SK-N-DZ (cell line): ENCODE results near the gene SUSD1.
"Not testable (repeated sequence)": the region's sequence is repeated elsewhere in the genome, so short reads cannot be mapped to it uniquely, and the experiment has no call there.

Experiments used
- DNase-seq: peaks from one replicate; pipeline ENCODE4 v3.0.0-alpha.2; 2015; ENCODE audit warnings: low spot score

Gene SUSD1

DNA sequence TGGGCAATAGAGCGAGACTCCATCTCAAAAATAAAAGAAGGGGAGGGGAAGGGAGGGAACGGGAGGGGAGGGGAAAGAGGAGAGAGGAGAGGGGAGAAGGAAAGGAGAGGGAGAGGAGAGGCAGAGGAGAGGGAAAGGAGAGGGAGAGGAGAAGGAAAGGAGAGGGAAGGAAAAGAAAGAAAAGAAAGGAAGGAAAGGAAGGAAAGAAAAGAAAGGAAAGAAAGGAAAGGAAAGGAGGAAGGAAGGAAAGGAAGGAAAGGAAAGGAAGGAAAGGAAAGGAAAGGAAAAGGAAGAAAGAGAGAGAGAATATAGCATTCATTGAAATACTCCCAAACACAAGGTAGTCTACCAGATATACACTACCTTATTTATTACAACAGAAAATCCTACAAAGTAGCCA is 44.8 kb downstream of the SUSD1 start:
- no peak for DNase-seq

DNA sequence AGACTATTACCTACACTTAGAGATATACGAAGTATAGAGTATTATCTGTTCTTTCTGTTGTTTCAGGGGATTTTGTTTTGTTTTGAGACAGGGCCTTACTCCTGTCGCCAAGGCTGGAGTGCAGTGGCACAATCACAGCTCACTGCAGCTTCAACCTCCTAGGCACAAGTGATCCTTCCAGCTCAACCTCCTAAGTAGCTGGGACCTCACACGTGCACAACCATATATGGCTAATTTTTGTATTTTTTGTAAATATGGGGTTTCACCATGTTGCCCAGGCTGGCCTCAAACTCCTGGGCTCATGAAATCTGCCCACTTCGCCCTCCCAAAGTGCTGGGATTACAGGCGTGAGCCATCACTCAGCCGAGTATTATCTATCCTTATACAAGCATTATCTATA is 45.9 kb downstream of the SUSD1 start:
- DNase-seq: no peak

DNA sequence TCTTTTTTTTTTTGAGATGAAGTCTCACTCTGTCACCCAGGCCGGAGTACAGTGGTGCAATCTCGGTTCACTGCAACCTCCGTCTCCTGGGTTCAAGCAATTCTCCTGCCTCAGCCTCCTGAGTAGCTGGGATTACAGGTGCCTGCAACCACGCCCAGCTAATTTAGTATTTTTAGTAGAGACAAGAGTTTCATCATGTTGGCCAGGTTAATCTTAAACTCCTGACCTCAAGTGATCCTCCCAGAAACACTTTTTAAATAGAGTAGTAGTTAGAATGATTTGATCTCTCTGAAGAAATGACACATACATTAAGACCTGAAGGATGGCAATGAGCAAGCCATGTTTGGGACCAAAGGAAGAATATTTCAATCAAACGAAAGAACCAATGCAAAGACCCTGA is 46.7 kb downstream of the SUSD1 start:
- DNase-seq: not testable (repeated sequence)

DNA sequence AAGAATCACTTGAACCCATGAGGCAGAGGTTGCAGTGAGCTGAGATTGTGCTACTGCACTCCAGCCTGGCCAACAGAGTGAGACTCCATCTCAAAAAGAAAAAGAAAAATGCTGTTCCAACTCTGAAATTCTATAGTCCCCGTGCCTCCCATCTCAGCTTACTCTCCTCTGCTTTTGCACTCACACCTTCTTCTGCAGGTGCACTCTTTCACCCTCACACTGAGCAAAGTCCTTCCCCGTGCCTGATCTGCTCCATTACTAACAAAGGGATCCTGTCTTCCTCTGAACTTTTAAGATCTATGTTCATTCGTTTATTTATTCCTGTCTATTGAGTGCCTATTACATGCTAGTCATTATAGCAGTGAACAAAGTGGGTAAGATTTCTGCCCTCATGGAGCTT is 47.8 kb downstream of the SUSD1 start:
- no peak for DNase-seq

DNA sequence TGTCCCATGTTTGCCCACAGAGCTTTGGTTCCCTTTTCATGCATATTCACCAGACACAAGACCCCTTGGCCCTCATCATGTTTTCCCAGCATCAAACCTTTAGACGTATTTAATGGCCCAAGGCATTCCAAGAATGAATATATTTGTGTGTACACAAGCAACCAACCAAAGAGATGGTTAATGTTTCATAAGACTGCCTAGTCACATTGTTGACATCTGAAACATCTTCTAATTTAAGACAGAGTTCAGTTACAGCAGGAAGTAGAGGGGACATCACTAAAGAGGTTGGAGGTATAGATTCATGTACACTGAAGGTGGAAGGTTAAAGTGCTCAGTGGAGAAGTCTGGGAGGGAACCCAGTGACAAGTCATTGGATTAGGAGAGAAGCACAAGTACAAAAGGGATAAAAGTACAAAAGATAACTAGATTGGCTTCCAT is 49.1 kb downstream of the SUSD1 start:
- no peak for DNase-seq

DNA sequence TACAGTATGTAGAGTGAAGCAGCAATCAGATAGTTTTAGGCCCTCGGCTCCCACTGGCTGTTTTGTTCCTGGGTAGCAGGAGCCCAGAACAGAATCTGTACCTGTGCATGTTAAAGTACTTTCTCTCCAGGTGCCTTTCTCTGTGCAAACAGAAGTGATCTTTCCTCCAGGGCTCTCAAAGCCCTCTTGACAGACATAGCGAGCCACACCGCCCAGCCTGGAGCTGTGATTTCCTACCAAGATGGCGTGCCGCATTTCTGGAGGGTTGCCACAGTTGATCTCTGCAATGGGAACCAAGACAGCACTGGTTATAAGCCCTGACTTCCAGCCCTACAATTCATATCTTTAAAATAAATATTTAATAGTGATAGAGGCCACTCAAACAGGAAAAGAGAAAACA is 50.9 kb downstream of the SUSD1 start:
- DNase-seq: no peak

DNA sequence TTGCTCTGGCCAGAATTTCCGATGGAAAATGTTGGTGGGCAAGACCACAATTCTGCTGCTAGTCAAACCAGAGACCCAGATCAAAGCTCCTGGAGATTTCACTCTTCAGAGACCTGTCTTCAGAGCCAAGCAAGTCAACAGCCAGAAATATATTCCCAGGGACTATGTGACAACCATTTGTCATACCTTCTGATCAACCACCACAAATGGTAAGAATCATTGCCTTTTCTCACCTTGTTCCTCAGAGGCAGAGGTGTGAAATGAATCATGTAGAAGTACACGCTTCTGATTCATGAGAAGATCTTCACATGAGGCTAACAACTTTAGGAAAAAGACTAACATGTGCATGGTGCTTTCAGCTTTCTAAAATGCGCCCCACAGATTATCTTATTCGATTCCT is 53.5 kb downstream of the SUSD1 start:
- no peak for DNase-seq

DNA sequence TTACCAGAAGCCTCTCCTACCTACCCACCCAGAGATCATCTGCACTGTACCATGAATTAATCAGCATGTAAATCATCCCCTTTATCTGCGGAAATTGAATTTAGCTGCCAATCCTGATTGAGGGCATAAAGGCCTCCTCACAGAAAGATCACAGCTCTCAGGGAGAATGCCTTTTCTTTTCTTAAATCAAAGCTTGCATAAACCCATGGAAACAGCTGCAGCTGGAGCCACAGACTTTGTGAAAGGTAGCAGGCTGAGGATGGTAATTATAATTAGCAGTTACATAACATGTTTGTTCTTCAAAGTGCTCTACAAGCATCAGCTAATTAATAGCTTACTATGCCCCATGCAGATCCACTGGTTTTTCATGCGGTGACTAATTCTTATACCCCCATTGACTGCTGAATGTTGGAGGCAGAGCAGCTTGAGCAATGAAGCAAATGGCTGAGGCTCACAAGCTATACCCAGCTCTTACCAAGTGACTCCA is 54.6 kb downstream of the SUSD1 start:
- DNase-seq: peak; percentile 74

DNA sequence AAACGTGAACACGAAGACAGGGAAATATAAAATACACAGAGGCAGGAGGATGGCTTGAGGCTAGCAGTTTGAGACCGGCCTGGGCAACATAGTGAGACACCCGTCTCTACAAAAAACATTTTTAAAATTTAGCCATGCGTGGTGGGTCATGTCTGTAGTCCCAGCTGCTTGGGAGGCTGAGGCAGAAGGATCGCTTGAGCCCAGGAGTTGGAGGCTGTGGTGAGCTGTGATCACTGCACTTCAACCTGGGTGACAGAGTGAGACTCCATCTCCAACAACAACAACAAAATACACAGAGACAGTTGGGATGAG is 55.1 kb downstream of the SUSD1 start:
- DNase-seq: no peak

DNA sequence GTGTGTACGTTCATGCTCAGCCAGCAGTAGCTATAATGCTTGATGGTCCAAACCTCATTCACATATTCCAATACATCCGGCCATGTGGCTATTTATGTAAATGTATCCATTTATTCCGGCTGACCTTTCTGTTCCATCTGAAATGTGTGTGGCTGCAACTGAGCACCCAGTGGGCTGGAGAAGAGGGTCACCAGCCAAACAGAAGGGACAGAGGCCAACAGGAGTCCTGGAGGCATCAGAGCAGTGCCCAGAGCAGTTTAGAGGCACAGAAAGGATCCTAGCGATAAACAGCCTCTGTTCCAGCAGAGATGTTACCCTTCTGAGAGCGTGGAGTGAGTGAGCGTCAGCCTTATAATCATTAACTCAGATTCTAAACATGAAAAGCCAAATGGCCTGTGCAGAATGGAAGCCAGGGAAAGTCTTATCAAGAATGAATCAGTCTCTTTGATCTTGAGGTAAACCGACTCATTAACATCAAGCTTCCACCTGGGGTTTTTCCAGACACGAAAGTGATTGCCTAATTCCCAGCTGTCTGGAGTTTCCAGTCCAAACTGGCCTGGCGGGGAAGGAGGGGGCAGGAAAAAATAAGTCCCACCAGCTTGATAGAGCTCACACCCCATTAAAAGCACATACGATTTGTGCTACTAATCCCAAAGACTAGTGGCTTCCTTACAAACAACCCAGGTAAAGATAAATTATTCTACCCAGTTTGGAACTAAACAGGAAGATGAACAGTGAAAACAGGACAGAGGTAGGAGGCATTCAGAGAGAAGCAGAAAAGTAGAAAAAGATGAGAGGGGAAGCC is 55.7 kb downstream of the SUSD1 start:
- peak; percentile 73 for DNase-seq

DNA sequence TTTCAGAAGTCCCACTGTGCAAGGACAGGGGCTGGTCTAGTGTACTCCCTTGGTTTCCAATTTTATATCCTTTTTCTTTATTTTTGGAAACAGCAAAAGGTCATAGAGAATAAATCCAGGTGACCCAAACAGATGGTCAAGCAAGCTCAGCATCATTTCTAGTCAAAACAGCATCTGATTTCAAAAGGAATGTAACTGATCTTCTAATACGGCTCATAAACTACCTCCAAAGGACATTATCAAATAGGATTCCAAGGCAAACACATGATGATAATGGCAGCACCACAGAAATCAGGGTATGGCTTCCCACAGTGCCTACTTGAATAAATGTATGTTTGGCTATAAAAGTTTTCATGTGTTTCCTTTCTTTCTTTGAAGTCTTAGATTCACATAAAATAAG is 57.1 kb downstream of the SUSD1 start:
- no peak for DNase-seq

DNA sequence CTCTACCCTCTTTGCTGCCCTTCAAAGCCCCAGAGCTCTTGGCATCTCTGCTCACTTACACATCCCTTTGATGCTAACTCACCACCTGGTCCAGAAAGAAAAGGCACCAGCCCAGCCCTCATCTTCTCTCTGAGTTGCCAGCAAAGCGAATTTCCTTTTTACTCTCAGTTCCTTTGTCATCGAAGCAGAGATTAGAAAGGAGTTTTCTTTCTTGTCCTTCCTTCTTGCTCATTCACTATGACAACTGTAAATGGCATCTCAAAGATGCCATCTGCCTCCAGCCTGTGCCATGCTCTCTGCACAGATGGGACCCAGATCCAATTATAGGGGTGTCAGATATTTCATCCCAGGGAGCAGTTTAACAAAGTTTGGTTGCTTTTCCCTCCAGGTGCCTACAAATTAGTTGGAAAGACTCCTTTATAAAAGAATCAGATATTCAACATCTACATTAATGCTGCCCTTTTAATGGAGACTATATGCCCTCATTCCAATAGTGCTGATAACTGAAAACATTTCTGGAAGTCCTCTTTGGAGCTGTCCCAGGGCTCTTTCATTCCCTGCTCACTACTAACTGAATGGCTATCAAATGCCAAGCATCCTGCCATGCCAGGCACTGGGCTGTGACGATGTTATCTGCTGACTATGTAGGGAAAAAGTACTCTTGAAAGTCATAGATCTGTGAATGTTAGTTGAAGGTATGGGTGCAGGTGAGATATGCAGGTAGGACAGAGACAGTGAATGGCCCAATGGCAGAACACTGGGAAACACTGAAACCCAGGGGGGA is 58.9 kb downstream of the SUSD1 start:
- no peak for DNase-seq

DNA sequence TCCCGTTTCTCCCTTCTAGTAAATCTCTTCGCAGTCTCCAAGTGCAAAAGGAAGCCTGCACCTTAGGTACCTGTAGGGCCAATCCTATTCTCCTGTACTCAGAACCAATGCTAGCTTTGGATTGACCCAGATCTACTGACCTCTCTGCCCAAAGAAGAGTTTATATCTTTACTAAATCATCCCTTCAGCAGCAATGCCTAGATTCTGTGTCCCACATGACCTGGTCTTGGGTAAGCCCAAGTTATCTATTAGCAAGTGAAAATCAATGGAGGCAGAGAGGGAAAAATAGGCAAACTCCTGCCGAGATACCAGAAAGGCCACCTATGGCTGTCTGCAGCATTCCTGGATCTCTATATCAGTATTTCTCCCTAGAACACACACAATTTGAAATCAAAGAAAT is 60.0 kb downstream of the SUSD1 start:
- DNase-seq: no peak

DNA sequence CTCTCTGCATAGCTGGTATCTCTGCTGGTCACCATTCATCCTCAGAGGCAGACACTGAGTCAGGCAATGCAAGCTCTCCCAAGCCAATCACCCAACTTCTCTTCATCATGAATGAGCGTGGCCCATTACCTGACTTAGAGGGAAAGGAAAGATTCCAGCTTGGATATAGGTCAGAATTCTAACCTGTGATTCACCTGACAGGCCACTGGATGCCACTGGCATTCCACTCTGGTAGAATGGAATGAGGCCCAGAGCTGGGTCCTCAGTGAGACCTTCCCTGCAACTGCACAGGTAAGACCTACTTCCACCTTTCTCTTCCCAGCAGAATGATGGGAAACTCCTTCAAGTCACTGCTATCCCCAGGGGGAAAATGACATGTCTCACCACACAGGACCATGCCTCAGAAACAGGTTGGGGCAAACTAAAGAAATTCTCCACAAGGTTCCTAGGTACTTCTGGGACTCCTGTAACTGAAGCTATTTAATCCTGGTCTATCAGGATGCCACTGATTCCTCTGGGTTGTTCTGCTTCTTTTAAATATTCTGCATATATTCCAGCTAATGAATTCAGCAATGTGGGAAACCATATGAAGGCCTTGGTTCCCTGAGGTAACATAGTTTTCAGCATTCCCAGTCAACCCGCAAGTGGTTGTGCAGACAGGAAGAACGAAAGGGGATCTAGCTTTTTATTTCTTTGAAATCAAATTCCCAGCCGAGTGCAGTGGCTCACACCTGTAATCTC is 62.0 kb downstream of the SUSD1 start:
- DNase-seq: peak; percentile 11

DNA sequence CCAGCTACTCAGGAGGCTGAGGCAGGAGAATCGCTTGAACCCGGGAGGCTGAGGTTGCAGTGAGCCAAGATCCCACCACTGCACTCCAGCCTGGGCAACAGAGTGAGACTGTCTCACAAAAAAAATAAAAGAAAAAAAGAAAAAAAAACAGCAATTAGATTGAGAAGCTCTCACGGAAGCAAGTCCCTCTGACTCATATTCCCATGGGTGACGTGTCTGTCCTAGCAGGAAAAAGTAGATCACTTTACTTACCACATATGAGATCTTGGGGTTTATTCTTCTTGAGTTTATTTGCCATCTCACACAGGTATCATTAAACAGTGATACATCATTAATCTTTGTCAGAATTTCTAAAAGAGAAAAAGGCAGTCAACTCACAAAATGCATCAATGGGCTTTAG is 62.6 kb downstream of the SUSD1 start:
- no peak for DNase-seq

DNA sequence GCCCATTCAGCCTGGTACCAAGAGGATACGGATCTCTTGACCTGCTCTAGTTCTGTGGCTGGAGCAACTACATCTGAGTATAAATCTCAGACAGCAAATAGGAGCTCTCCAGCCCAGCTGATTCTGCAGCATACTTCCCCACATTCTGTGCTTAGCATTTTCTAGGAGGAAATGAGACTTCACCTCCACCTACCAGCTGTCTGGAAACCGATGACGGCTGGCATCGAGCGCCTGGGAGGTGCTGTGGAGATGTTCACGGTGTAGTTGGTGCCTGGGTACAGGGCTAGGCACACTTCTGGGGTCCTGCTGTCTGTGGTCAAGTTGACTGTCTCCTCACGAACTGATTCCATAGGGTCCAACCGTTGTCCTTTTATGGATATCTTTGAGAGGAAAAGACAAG is 63.6 kb downstream of the SUSD1 start:
- no peak for DNase-seq

DNA sequence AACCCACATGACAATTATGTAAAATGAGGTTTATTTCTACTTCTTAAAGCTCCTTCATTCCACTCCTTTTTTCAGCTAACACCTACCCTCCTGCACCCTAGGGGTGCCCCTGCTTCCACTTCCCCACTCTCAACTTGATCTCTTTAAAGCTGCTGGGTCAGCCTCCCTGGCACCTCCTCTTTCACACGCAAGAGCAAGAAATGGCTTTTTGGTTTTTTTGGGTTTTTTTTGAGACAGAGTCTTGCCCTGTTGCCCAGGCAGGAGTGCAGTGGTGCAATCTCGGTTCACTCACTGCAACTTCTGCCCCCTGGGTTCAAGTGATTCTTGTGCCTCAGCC is 64.4 kb downstream of the SUSD1 start:
- DNase-seq: no peak

DNA sequence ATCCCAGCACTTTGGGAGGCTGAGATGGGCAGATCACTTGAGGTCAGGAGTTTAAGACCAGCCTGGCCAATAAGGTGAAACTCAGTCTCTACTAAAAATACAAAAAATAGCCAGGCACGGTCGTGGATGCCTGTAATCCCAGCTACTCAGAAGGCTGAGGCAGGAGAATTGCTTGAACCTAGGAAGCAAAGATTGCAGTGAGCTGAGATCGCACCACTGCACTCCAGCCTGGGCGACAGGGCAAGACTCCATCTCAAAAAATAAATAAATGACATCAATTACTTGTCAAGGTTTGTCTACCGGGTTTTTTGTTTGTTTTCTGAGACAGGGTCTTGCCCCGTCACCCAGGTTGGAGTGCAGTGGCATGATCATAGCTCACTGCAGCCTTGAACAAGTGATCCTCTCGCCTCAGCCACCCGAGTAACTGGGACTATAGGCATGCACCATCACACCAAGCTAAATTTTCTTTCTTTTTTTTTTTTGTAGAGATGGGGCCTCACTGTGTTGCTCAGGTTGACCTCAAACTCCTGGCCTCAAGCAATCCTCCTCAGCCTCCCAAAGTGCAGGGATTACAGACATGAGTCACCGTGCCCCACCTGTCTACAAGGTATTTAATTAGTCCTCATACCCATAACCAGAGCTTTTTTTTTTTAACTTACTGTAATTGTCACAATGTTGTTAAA is 64.9 kb downstream of the SUSD1 start:
- no peak for DNase-seq

DNA sequence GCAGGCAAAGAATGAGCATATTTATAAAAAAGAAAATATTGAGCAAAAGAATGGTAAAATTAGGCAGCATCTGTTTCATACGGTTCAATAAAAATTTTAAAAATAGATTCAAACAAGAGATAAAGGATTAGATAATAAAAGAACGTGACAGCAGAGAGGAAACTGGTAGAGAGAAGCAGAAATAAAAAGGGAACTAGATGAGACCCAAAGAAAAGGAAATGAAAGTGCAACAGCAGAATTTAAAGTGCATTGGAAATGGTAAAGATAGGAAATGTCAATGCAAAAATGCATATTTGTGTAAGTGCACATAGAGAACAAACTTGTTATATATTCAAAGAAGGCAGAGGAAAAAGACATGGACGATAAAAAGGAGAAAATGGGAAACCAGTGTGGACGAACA is 70.2 kb downstream of the SUSD1 start:
- no peak for DNase-seq

DNA sequence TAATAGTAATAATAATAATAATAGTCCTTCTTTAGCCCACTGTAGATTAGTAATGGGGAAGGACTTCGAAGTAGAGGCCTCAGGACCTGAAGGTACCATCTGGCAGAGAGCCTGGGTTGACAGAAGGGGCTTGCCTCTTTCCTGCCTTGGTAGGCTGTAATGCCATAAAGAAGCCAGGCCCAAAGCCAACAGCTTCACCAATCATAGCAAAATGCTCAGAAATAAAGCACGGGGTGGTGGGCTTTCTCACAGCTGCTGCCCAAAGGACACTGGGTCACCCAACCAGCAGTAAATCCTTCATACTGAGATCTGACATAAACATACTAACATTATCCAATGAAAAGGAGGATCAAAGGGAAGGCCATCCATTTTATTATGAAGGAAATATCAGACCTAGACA is 70.7 kb downstream of the SUSD1 start:
- no peak for DNase-seq

DNA sequence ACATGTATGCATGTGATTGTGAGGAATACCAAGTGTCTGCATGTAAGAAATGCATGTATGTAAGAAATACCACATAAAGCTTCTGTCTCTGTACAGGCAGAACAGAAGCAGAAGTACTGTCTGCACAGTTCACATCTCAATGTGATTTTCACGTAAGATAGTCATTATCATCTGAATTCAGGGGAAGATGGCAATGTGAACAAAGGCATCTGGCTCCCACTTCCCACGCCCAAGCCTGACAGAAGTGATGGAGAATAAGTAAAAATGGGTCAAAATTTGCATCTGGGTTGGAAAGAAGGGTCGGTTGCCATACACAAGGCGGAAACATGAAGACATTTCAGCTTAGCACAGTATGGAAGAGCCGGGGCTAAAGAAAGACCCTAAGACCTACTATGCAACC is 71.7 kb downstream of the SUSD1 start:
- DNase-seq: no peak
